Body of pancreas (tissue), 4 donors: ENCODE measurements around the gene CEP290. TPM values are rescaled to one million over a fixed set of nuclear protein-coding genes. Genes with fewer than 3 reads are reported as not detected.

Experiments used
- ATAC-seq: fragments of 150-250 bp; one replicate; pipeline ENCODE4 v1.9.1; 2016
- DNase-seq, 4 donors: peaks; one replicate each; pipeline ENCODE4 v3.0.0-alpha.2; 2019
- H3K27ac ChIP-seq, 4 donors: fragments of 200-600 bp; sonication (generic); 1 replicate in 3 of 4; 2 replicates in 1 of 4; pipeline versions ENCODE4 v1.5.1 to v1.6.1; 2016 to 2019; ENCODE audit warnings: mild to moderate bottlenecking in 1 of 4, mixed read lengths in 1 of 4, moderate library complexity in 1 of 4
- H3K27me3 ChIP-seq, 2 donors: fragments of 200-600 bp; sonication (generic); one replicate each; pipeline ENCODE4 v1.6.0; 2016; ENCODE audit warnings: mild to moderate bottlenecking in 1 of 2
- H3K36me3 ChIP-seq, 2 donors: fragments of 200-600 bp; sonication (generic); replicated peaks in 1 of 2; 2 replicates each; pipeline ENCODE4 v1.5.1; 2016; ENCODE audit warnings: low read depth in 2 of 2; ENCODE audit not compliant: insufficient read depth in 1 of 2
- H3K4me1 ChIP-seq: fragments of 200-600 bp; sonication (generic); one replicate; pipeline ENCODE4 v1.6.0; 2016
- H3K4me3 ChIP-seq, 2 donors: fragments of 200-600 bp; sonication (generic); 1 replicate in 1 of 2; 2 replicates in 1 of 2; pipeline ENCODE4 v1.5.1; 2016 to 2019
- H3K9me3 ChIP-seq, 3 donors: fragments of 200-600 bp; sonication (generic); 1 replicate in 2 of 3; 2 replicates in 1 of 3; pipeline ENCODE4 v1.5.1; 2016
- CTCF ChIP-seq, 7 experiments: fragments of 450-650 bp in 4 of 7; fragments of 200-600 bp in 3 of 7; sonication (generic) in 3 of 7; IDR thresholded peaks; one replicate each; pipeline ENCODE4 v1.5.1; 2016 to 2019; ENCODE audit warnings: antibody characterized with exemption in 7 of 7
- POLR2A ChIP-seq, 3 donors: fragments of 450-650 bp; IDR thresholded peaks; one replicate each; pipeline ENCODE4 v1.6.1; 2016; ENCODE audit warnings: antibody characterized with exemption in 3 of 3, mild to moderate bottlenecking in 2 of 3
- WGBS, 2 donors: methylation state at CpG; one replicate each; pipeline ENCODE4 v1.1.5; 2017; 5-methylcytosine and 5-hydroxymethylcytosine counted together
- intact Hi-C: fragments of 100-400 bp; cut with DNase I; formaldehyde crosslinking; loops from one replicate; pipeline ENCODE4 v1.15.1; 2023
- total RNA-seq, 2 donors: library from RNA; depleted of rRNA; stranded (reverse); fragments of >200 nt; gene quantifications; one replicate each; pipeline ENCODE4 v1.1.0, GENCODE V29; 2016

CEP290 gene
- total RNA-seq, 2 donors from 2014 or later, result 20.4 to 22.6 TPM

DNA sequence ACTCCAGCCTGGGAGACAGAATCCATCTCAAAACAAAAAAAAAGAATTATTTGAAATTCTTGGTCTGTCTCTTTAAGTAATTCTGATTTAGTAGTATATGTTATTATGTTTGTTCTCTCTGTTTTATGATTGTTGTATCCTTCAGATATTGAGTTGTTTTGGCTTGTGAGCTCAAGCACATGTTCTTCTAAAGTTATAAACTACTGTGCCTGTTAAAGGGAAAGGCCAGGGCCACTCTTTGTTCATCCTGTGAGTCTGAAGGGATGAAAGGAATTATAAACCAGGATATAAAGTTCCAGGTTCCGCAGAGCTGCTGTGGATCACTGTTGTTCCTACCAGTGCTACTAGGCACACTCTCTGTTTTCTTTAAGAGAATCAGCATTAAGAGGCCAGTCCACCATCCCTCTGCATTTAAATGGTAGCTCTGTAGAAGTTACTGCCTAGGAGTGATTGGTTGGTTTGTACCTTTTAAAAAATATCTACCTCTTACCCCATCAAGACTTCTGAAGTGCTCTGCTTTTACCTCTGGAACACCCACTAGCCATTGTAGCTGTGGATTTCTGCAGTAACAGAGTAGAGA, 14.3 kb upstream of the CEP290 start:
- H3K4me1 ChIP-seq, result no peaks in the 10 kb centered on the region
- H3K27ac ChIP-seq, result no peak overlapping the region
- intact Hi-C loops, result no loop called here
- TF ChIP-seq POLR2A (IDR thresholded peaks at IDR 0.05), result no peak
- no peak for TF ChIP-seq CTCF (IDR thresholded peaks at IDR 0.05)
- 93 to 100% methylated on average over 1 of the region's 1 CpG for WGBS, 2 donors
- peaks cover 0 to 2% of the 10 kb centered on the region in 2 donors for H3K36me3 ChIP-seq
- no peak for ATAC-seq
- H3K27me3 ChIP-seq, result no peaks in the 10 kb centered on the region
- no peak overlapping the region for H3K4me3 ChIP-seq
- H3K9me3 ChIP-seq, result no peaks in the 10 kb centered on the region
- DNase-seq, result no peak

GRCh38 chr12:88153959-88154358, 12.1 kb upstream of the CEP290 start:
- Histone ChIP-seq H3K27ac (no peak overlapping the region), H3K36me3 (no peaks in the 10 kb centered on the region), H3K4me3 (no peak overlapping the region), H3K9me3 (no peaks in the 10 kb centered on the region), H3K4me1 (no peaks in the 10 kb centered on the region), H3K27me3 (no peaks in the 10 kb centered on the region)
- WGBS, 2 donors, result 77 to 81% methylated on average over 3 of the region's 3 CpGs
- DNase-seq (no peak), ATAC-seq (no peak)
- intact Hi-C loops, result no loop called here
- peak in 6 of 7 experiments; percentile 17 to 30 (median 26) for TF ChIP-seq CTCF (IDR thresholded peaks at IDR 0.05)
- no peak for TF ChIP-seq POLR2A (IDR thresholded peaks at IDR 0.05)

GRCh38 chr12:88150063-88150462, 8.2 kb upstream of the CEP290 start:
- Histone ChIP-seq H3K36me3 (no peaks in the 10 kb centered on the region), H3K27me3 (no peaks in the 10 kb centered on the region), H3K27ac (no peak overlapping the region), H3K4me1 (no peaks in the 10 kb centered on the region), H3K9me3 (no peaks in the 10 kb centered on the region), H3K4me3 (no peak overlapping the region)
- no peak for DNase-seq
- no peak for TF ChIP-seq CTCF (IDR thresholded peaks at IDR 0.05)
- TF ChIP-seq POLR2A (IDR thresholded peaks at IDR 0.05), result no peak
- intact Hi-C loops, result no loop called here
- WGBS, 2 donors, result 93 to 95% methylated on average over 2 of the region's 2 CpGs
- ATAC-seq, result no peak

DNA sequence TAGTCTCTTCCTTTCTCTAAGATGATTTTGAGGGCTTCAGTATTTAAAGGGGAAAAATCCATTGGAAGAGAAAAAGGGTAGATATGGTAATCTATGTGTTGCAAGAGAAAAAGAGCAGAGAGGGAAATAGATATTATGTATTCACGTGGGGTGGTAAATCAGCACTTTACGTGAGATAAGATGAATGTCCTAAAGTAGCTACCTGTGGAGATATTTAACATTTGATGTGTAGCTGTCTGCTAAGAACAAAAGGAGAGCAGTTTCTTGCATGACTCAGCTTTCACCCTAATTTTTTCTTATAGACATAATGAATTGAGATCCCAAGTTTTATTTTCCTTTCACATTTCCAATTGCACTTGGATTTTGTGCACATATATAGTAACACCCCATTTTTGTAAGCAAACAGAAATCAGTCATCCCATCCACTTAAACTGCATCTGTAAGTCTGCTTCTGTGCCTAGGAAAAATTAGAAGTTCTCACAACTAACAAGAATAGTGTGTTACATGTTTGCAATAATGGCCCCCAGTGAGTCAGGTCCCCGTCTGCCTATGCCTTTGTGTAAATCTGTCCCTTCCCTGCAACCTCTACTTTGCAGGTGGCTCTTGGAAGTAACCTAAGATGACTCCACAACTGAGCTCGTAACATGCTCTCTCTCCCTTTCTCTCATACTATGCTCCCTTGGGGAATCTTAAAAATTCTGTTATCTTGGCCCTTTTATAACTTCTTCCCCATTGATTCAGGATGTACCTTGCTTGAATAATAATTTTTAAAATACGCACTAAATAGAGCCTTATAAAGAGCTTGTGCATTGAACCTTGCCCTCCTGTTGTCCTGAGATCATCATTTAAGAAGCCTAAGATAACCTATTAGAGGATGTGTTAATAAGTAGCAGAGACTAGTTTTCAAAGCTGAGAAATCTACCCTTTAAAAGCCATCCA, 3.9 kb upstream of the CEP290 start:
- 71 to 75% methylated on average over 5 of the region's 5 CpGs for WGBS, 2 donors
- TF ChIP-seq CTCF (IDR thresholded peaks at IDR 0.05), result no peak
- no peak for TF ChIP-seq POLR2A (IDR thresholded peaks at IDR 0.05)
- H3K27ac ChIP-seq, result no peak overlapping the region
- intact Hi-C loops, result no loop called here
- H3K4me3 ChIP-seq, result no peak overlapping the region
- no peaks in the 10 kb centered on the region for H3K36me3 ChIP-seq
- H3K4me1 ChIP-seq, result peaks cover 11% of the 10 kb centered on the region
- ATAC-seq, result no peak
- no peak for DNase-seq
- H3K27me3 ChIP-seq, result no peaks in the 10 kb centered on the region
- no peaks in the 10 kb centered on the region for H3K9me3 ChIP-seq
